ENCODE data around the gene PDE11A.
A peak's percentile ranks its signal among the peaks of the same experiment; 100 is the strongest.

The PDE11A gene

GRCh38 chr2:177589186-177589585, 483.4 kb downstream of the PDE11A start:
- TF ChIP-seq ZNF384 (IDR thresholded peaks at IDR 0.05) (no peak), L3MBTL2 (conservative IDR thresholded peaks at IDR 0.05) (no peak), CTBP1 (IDR thresholded peaks at IDR 0.05; ENCODE audit: borderline replicate concordance) (no peak), FOXM1 (IDR thresholded peaks at IDR 0.05; ENCODE audit: borderline replicate concordance) (no peak), ARNT (IDR thresholded peaks at IDR 0.05) (no peak), LEF1 (IDR thresholded peaks at IDR 0.05; ENCODE audit: borderline replicate concordance) (no peak), FOXA1 (IDR thresholded peaks at IDR 0.05) (no peak), SUZ12 (IDR thresholded peaks at IDR 0.05) (no peak), BHLHE40 (IDR thresholded peaks at IDR 0.05; ENCODE audit: borderline replicate concordance) (no peak), NFRKB (IDR thresholded peaks at IDR 0.05) (no peak), FOXK2 (IDR thresholded peaks at IDR 0.05) (no peak), ELF4 (IDR thresholded peaks at IDR 0.05) (no peak), SP1 (IDR thresholded peaks at IDR 0.05) (no peak), PKNOX1 (IDR thresholded peaks at IDR 0.05) (no peak), HDGF (IDR thresholded peaks at IDR 0.05; ENCODE audit: borderline replicate concordance) (no peak), TARDBP (IDR thresholded peaks at IDR 0.05) (no peak)
- DNase-seq (ENCODE audit: extremely low spot score), result no peak
- CTCF ChIA-PET, result no interaction called here
- POLR2A ChIA-PET, result no interaction called here

GRCh38 chr2:177588671-177589070, 483.9 kb downstream of the PDE11A start:
- no peak for TF ChIP-seq L3MBTL2 (conservative IDR thresholded peaks at IDR 0.05)
- CTCF ChIA-PET, result no interaction called here
- POLR2A ChIA-PET, result no interaction called here
- DNase-seq (ENCODE audit: extremely low spot score), result no peak

GRCh38 chr2:177587371-177587770, 485.2 kb downstream of the PDE11A start:
- CTCF ChIA-PET, result no interaction called here
- DNase-seq (ENCODE audit: extremely low spot score), result no peak
- TF ChIP-seq PKNOX1 (IDR thresholded peaks at IDR 0.05), result no peak
- no peak for TF ChIP-seq ARNT (IDR thresholded peaks at IDR 0.05)
- POLR2A ChIA-PET, result no interaction called here

GRCh38 chr2:177586154-177586553, 486.4 kb downstream of the PDE11A start:
- POLR2A ChIA-PET, result no interaction called here
- no peak for DNase-seq (ENCODE audit: extremely low spot score)
- CTCF ChIA-PET, result interaction anchor here (0.8 kb wide), 1 partner anchor 17 kb away, joined by 3 read pairs; no protein-coding TSS in a partner anchor
- TF ChIP-seq ZNF384 (IDR thresholded peaks at IDR 0.05) (no peak), L3MBTL2 (conservative IDR thresholded peaks at IDR 0.05) (no peak), LEF1 (IDR thresholded peaks at IDR 0.05; ENCODE audit: borderline replicate concordance) (no peak), CTBP1 (IDR thresholded peaks at IDR 0.05; ENCODE audit: borderline replicate concordance) (no peak), SP1 (IDR thresholded peaks at IDR 0.05) (no peak), FOXM1 (IDR thresholded peaks at IDR 0.05; ENCODE audit: borderline replicate concordance) (no peak), NFRKB (IDR thresholded peaks at IDR 0.05) (no peak), ARNT (IDR thresholded peaks at IDR 0.05) (no peak), BHLHE40 (IDR thresholded peaks at IDR 0.05; ENCODE audit: borderline replicate concordance) (no peak), FOXA1 (IDR thresholded peaks at IDR 0.05) (no peak), ELF4 (IDR thresholded peaks at IDR 0.05) (no peak), PKNOX1 (IDR thresholded peaks at IDR 0.05) (no peak), HDGF (IDR thresholded peaks at IDR 0.05; ENCODE audit: borderline replicate concordance) (no peak)

GRCh38 chr2:177585234-177585863, 487.2 kb downstream of the PDE11A start:
- DNase-seq (ENCODE audit: extremely low spot score), result no peak
- TF ChIP-seq SUZ12 (IDR thresholded peaks at IDR 0.05) (no peak), FOXA1 (IDR thresholded peaks at IDR 0.05) (no peak), ZNF384 (IDR thresholded peaks at IDR 0.05) (no peak), CTBP1 (IDR thresholded peaks at IDR 0.05; ENCODE audit: borderline replicate concordance) (no peak), SP1 (IDR thresholded peaks at IDR 0.05) (no peak), LEF1 (IDR thresholded peaks at IDR 0.05; ENCODE audit: borderline replicate concordance) (no peak), PKNOX1 (IDR thresholded peaks at IDR 0.05) (no peak), TARDBP (IDR thresholded peaks at IDR 0.05) (no peak), L3MBTL2 (conservative IDR thresholded peaks at IDR 0.05) (no peak), FOXK2 (IDR thresholded peaks at IDR 0.05) (no peak), ARNT (IDR thresholded peaks at IDR 0.05) (no peak)
- ChIA-PET CTCF (interaction anchor here (0.6 to 0.8 kb wide), 2 partner anchors 18 to 77 kb away, joined by 3 read pairs; no protein-coding TSS in a partner anchor), POLR2A (no interaction called here)

GRCh38 chr2:177584030-177584692, 488.4 kb downstream of the PDE11A start:
- CTCF ChIA-PET, result no interaction called here
- TF ChIP-seq ARNT (IDR thresholded peaks at IDR 0.05) (no peak), PKNOX1 (IDR thresholded peaks at IDR 0.05) (peak; percentile 79), ELF4 (IDR thresholded peaks at IDR 0.05) (no peak), FOXK2 (IDR thresholded peaks at IDR 0.05) (no peak), CTBP1 (IDR thresholded peaks at IDR 0.05; ENCODE audit: borderline replicate concordance) (no peak), L3MBTL2 (conservative IDR thresholded peaks at IDR 0.05) (no peak), SUZ12 (IDR thresholded peaks at IDR 0.05) (no peak)
- POLR2A ChIA-PET, result no interaction called here
- DNase-seq (ENCODE audit: extremely low spot score), result no peak
